SU-DHL-6 (cell line): ENCODE measurements around the gene LRRC25.

ENCODE experiments used
- H2AFZ ChIP-seq: fragments of 200-600 bp; sonication (generic); 2 replicates; pipeline ENCODE4 v1.6.1; 2014; ENCODE audit warnings: low read depth, mild to moderate bottlenecking, moderate library complexity, mixed read lengths, antibody characterized with exemption, low read length; ENCODE audit not compliant: severe bottlenecking
- H3F3A ChIP-seq: fragments of 200-600 bp; shearing (Covaris generic); 2 replicates; pipeline ENCODE4 v1.6.0; 2016; ENCODE audit warnings: antibody characterized with exemption, mild to moderate bottlenecking; ENCODE audit not compliant: insufficient read depth
- H3K27ac ChIP-seq: fragments of 200-600 bp; sonication (generic); 2 replicates; pipeline ENCODE4 v1.5.1; 2016; ENCODE audit warnings: low read depth, mild to moderate bottlenecking, low read length, moderate library complexity, mixed read lengths
- H3K27me3 ChIP-seq: fragments of 200-600 bp; sonication (generic), shearing (Covaris generic); 2 replicates; pipeline ENCODE4 v1.6.0; 2014; ENCODE audit warnings: mild to moderate bottlenecking, low read length
- H3K36me3 ChIP-seq: fragments of 200-600 bp; sonication (generic); 2 replicates; pipeline ENCODE4 v1.6.1; 2014; ENCODE audit warnings: mild to moderate bottlenecking, low read length, mixed read lengths
- H3K4me2 ChIP-seq: fragments of 300-600, 200-600 bp; shearing (Covaris generic), sonication (generic); 2 replicates; pipeline ENCODE4 v1.6.0; 2014; ENCODE audit warnings: low read length, low read depth, mild to moderate bottlenecking; ENCODE audit not compliant: poor library complexity, severe bottlenecking
- H3K4me3 ChIP-seq: fragments of 200-600 bp; sonication (generic); 2 replicates; pipeline ENCODE4 v1.5.1; 2014; ENCODE audit warnings: antibody characterized with exemption, low read length, mild to moderate bottlenecking, mixed read lengths; ENCODE audit not compliant: insufficient read depth, poor library complexity, severe bottlenecking
- H3K79me2 ChIP-seq: fragments of 200-600 bp; sonication (generic); 2 replicates; pipeline ENCODE4 v1.6.1; 2014; ENCODE audit warnings: mild to moderate bottlenecking, low read length, moderate library complexity; ENCODE audit not compliant: insufficient read depth
- H3K9ac ChIP-seq: fragments of 200-600 bp; sonication (generic); 2 replicates; pipeline ENCODE4 v1.7.0; 2014; ENCODE audit warnings: mild to moderate bottlenecking, low read length
- H3K9me2 ChIP-seq: fragments of 200-600 bp; sonication (generic); replicated peaks from 2 replicates; pipeline ENCODE4 v1.6.1; 2014; ENCODE audit warnings: low read length; ENCODE audit not compliant: insufficient read depth
- H3K9me3 ChIP-seq: fragments of 200-600 bp; sonication (generic); 2 replicates; pipeline ENCODE4 v1.6.1; 2014; ENCODE audit warnings: low read length, mixed read lengths; ENCODE audit not compliant: insufficient read depth
- H4K20me1 ChIP-seq: fragments of 200-600 bp; sonication (generic); 2 replicates; pipeline ENCODE4 v1.6.1; 2014; ENCODE audit warnings: low read depth, mild to moderate bottlenecking, antibody characterized with exemption, low read length, moderate library complexity, mixed read lengths
- EZH2phosphoT487 ChIP-seq: fragments of 200-600 bp; sonication (generic), shearing (Covaris generic); conservative IDR thresholded peaks from 2 replicates; pipeline ENCODE4 v1.6.1; 2018; ENCODE audit warnings: mild to moderate bottlenecking, antibody characterized with exemption, low read length, moderate library complexity, mixed read lengths
- TF ChIP-seq, protein P1 (sequence below): fragments of 200-600 bp; sonication (generic); IDR thresholded peaks from one replicate; pipeline ENCODE4 v1.5.1; 2017; ENCODE audit warnings: antibody characterized with exemption, mild to moderate bottlenecking, low read length, moderate library complexity; ENCODE audit not compliant: insufficient read depth, poor library complexity, severe bottlenecking

LRRC25 gene

DNA sequence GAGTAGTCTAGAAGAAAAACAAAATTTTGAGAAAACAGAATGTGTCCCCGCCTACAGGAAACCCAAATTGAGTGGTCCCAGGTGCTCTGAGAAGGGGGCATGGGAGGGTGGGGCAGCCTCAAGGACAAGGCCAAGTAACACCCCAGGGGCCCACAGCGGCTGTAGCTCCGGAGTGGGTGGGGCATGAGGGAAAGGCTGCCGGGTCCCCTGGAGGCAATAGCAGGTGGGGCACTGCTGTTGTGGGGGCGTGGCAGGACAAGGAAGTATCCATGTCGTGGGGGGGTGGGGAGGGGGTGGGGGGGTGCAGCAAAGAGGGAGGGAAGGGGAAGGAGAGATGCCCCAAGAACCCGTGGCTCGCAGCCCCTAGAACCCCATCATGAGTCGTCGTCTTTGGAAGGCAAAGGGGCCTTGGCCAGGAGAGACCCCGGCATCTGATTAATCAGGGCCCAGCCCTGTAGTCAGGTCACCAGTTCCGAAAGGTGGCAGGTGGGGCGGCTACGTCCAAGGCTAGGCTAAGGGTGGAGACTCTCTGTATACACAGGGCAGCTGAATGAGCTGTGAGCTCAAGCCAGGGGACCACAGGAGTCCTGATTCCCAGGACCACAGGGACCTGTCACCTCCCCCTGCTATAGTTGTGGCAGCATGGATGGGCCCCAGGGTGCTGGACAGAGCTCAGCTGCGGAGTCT lies 48.0 kb upstream of the LRRC25 start:
- Histone ChIP-seq H3K9ac (no peak overlapping the region), H3K36me3 (no peaks in the 10 kb centered on the region), H3K4me2 (no peak overlapping the region), H3K27me3 (no peaks in the 10 kb centered on the region), H3F3A (peaks cover 4% of the 10 kb centered on the region; the same call in 1 of the 2 replicates), H3K4me3 (no peak overlapping the region), H4K20me1 (no peaks in the 10 kb centered on the region), H3K9me3 (no peaks in the 10 kb centered on the region), H3K27ac (no peak overlapping the region), H3K9me2 (no peaks in the 10 kb centered on the region), H3K79me2 (no peaks in the 10 kb centered on the region), H2AFZ (no peak overlapping the region)
- TF ChIP-seq, protein P1, sequence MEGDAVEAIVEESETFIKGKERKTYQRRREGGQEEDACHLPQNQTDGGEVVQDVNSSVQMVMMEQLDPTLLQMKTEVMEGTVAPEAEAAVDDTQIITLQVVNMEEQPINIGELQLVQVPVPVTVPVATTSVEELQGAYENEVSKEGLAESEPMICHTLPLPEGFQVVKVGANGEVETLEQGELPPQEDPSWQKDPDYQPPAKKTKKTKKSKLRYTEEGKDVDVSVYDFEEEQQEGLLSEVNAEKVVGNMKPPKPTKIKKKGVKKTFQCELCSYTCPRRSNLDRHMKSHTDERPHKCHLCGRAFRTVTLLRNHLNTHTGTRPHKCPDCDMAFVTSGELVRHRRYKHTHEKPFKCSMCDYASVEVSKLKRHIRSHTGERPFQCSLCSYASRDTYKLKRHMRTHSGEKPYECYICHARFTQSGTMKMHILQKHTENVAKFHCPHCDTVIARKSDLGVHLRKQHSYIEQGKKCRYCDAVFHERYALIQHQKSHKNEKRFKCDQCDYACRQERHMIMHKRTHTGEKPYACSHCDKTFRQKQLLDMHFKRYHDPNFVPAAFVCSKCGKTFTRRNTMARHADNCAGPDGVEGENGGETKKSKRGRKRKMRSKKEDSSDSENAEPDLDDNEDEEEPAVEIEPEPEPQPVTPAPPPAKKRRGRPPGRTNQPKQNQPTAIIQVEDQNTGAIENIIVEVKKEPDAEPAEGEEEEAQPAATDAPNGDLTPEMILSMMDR: no peak
- TF ChIP-seq EZH2phosphoT487: no peak

DNA sequence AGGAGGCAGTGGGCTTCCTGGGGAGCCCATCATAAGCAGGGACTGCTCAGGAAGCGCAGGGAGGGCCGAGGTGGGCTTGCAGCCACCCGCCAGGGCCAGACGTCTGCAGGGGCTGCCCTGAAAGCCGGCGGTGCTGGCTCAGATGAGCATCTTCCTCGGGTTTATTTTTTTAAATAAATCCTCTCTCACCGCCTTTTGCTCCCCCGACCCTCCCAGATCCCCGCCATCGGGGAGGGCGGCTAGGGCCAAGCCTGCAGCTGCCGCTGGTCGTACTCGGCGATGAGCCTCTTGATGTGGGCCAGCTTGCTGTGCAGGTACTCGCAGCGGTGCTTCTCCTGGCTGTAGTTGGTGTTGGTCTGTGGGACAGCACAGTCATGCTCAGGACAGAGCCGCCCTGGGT lies 47.1 kb upstream of the LRRC25 start:
- TF ChIP-seq, protein P1: no peak
- no peak for TF ChIP-seq EZH2phosphoT487
- H3K36me3 ChIP-seq: no peaks in the 10 kb centered on the region
- H3K27ac ChIP-seq: no peak overlapping the region

DNA sequence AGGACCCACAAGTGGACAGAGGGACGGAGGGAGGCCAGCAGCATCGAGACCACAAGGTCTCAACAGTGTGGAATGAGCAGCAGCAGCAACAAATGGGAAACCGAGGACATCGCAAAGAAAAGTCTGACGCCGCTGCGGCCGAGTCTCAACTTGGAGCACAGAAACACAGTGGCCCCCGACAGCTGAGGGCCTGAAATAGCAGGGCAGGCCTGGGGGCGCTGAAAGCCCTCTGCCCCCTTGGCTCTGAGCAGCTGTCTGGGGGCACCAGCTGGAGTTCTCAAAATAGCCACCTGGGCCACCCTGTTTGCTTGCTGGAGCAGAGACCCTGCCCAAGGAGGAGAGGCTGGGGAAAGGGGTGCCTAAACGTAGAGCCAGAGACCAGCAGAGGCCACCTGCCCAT lies 46.4 kb upstream of the LRRC25 start:
- Histone ChIP-seq H3K36me3 (no peaks in the 10 kb centered on the region), H3F3A (peaks cover 19% of the 10 kb centered on the region), H3K9me3 (no peaks in the 10 kb centered on the region), H3K79me2 (no peaks in the 10 kb centered on the region), H4K20me1 (no peaks in the 10 kb centered on the region), H3K9ac (no peak overlapping the region), H3K27me3 (no peaks in the 10 kb centered on the region), H3K27ac (no peak overlapping the region), H2AFZ (no peak overlapping the region), H3K4me2 (no peak overlapping the region), H3K4me3 (no peak overlapping the region), H3K9me2 (no peaks in the 10 kb centered on the region)
- TF ChIP-seq, protein P1: no peak
- TF ChIP-seq EZH2phosphoT487: no peak

More for the DNA sequence above, 47.1 kb upstream of the LRRC25 start:
- Histone ChIP-seq H3K27me3 (no peaks in the 10 kb centered on the region), H3K4me2 (no peak overlapping the region), H3F3A (peaks cover 12% of the 10 kb centered on the region), H2AFZ (no peak overlapping the region), H3K9me2 (no peaks in the 10 kb centered on the region), H4K20me1 (no peaks in the 10 kb centered on the region), H3K9me3 (no peaks in the 10 kb centered on the region), H3K4me3 (no peak overlapping the region), H3K79me2 (no peaks in the 10 kb centered on the region), H3K9ac (no peak overlapping the region)
